Measurements from ENCODE around the gene ENO2.

- TF ChIP-seq TAF1 (IDR thresholded peaks at IDR 0.05; ENCODE audit: low read depth): peak; percentile 53; the same call in 1 of the 2 replicates
- TF ChIP-seq CREB1 (IDR thresholded peaks at IDR 0.05; ENCODE audit: low read depth): peak; percentile 92
- peak; percentile 83 for TF ChIP-seq YY1 (IDR thresholded peaks at IDR 0.05; ENCODE audit: low read depth)
Measured at GRCh38 chr12:6937481-6938352, 23.3 kb downstream of the ENO2 start.
